GM18499 (cell line): ENCODE results near the gene ZNF224.
A peak's percentile ranks its signal among the peaks of the same experiment; 100 is the strongest.

ENCODE experiments used
- ATAC-seq: cut with Tn5 transposase; IDR thresholded peaks from one replicate; pipeline ENCODE4 v1.9.1; 2021; ENCODE audit warnings: moderate number of reproducible peaks; ENCODE audit not compliant: insufficient read depth, unreplicated experiment

The ZNF224 gene

GRCh38 chr19:44093931-44094765 is at the start of gene ZNF224:
TSS of gene ZNF224 (plus strand) at chr19:44094361. CDS start at chr19:44097874, 3,513 bp downstream.
- no peak for ATAC-seq

- no peak for ATAC-seq
Observed at GRCh38 chr19:44050740-44051649, 43.2 kb upstream of the ZNF224 start.

GRCh38 chr19:44051650-44052402 is 42.3 kb upstream of the ZNF224 start, which contains the start of gene ZNF223:
TSS of gene ZNF223 (plus strand) at chr19:44052036. CDS start at chr19:44055177, 3,141 bp downstream.
- no peak for ATAC-seq

GRCh38 chr19:44055870-44056269 is 38.3 kb upstream of the ZNF224 start:
- ATAC-seq, result no peak

- ATAC-seq, result no peak
Observed at GRCh38 chr19:44059229-44059628, 34.9 kb upstream of the ZNF224 start.

- no peak for ATAC-seq
Observed at GRCh38 chr19:44061038-44061437, 33.1 kb upstream of the ZNF224 start.

- ATAC-seq, result no peak
Observed at GRCh38 chr19:44066305-44066704, 27.9 kb upstream of the ZNF224 start.

GRCh38 chr19:44069415-44069814 is 24.7 kb upstream of the ZNF224 start:
- no peak for ATAC-seq

GRCh38 chr19:44071824-44072542 is 22.2 kb upstream of the ZNF224 start, which contains the start of gene ZNF284:
TSS of gene ZNF284 (plus strand) at chr19:44072159. CDS start at chr19:44076390, 4,231 bp downstream.
- ATAC-seq, result peak; percentile 76

- ATAC-seq, result no peak
Observed at GRCh38 chr19:44072543-44073401, 21.4 kb upstream of the ZNF224 start.

GRCh38 chr19:44076325-44076724 is 17.8 kb upstream of the ZNF224 start:
- ATAC-seq, result no peak

- no peak for ATAC-seq
Observed at GRCh38 chr19:44092108-44092507, 2.1 kb upstream of the ZNF224 start.

- ATAC-seq, result no peak
Observed at GRCh38 chr19:44107751-44108150, 13.6 kb downstream of the ZNF224 start.

- ATAC-seq, result no peak
Observed at GRCh38 chr19:44109458-44109857, 15.3 kb downstream of the ZNF224 start.

- ATAC-seq, result no peak
Observed at GRCh38 chr19:44111910-44112463, 17.8 kb downstream of the ZNF224 start.

GRCh38 chr19:44112802-44113137 is 18.6 kb downstream of the ZNF224 start:
- ATAC-seq, result no peak

GRCh38 chr19:44113138-44113783 is 19.1 kb downstream of the ZNF224 start, which contains the start of gene ZNF225:
TSS of gene ZNF225 (plus strand) at chr19:44113399. CDS start at chr19:44115828, 2,429 bp downstream.
- no peak for ATAC-seq
